Esophagus squamous epithelium (tissue), 5 donors: ENCODE results near the gene ARFGEF3. TPM values are rescaled to one million over a fixed set of nuclear protein-coding genes. Genes with fewer than 3 reads are reported as not detected.

Experiments used
- DNase-seq: peaks from one replicate; lab custom pipeline; 2025; lab: John Stamatoyannopoulos, UW
- H3K27ac ChIP-seq, 4 donors: fragments of 200-600 bp; sonication (generic); one replicate each; pipeline ENCODE4 v1.5.1; 2016 to 2019; ENCODE audit warnings: mild to moderate bottlenecking in 1 of 4
- H3K27me3 ChIP-seq, 4 donors: fragments of 200-600 bp; sonication (generic); 1 replicate in 3 of 4; 2 replicates in 1 of 4; pipeline versions ENCODE4 v1.5.1 to v1.6.0; 2017 to 2021; ENCODE audit warnings: antibody characterized with exemption in 1 of 4
- H3K36me3 ChIP-seq, 3 donors: fragments of 200-600 bp; sonication (generic); one replicate each; pipeline ENCODE4 v1.5.1; 2016 to 2019
- H3K4me1 ChIP-seq, 3 donors: fragments of 200-600 bp; sonication (generic); one replicate each; pipeline ENCODE4 v1.5.1; 2017 to 2019
- H3K4me3 ChIP-seq, 4 donors: fragments of 200-600 bp; sonication (generic); 1 replicate in 3 of 4; 2 replicates in 1 of 4; pipeline ENCODE4 v1.5.1; 2016 to 2019; ENCODE audit warnings: mild to moderate bottlenecking in 2 of 4, moderate library complexity in 1 of 4
- H3K9me3 ChIP-seq, 3 donors: fragments of 200-600 bp; sonication (generic); one replicate each; pipeline ENCODE4 v1.5.1; 2016 to 2019
- POLR2A ChIP-seq, 4 donors: fragments of 450-650 bp; IDR thresholded peaks; one replicate each; pipeline ENCODE4 v1.6.1; 2017; ENCODE audit warnings: antibody characterized with exemption in 4 of 4, mild to moderate bottlenecking in 4 of 4, moderate library complexity in 3 of 4
- WGBS, 2 donors: methylation state at CpG; one replicate each; pipeline ENCODE4 v1.1.5; 2018; 5-methylcytosine and 5-hydroxymethylcytosine counted together
- intact Hi-C: fragments of 100-400 bp; cut with DNase I; formaldehyde crosslinking; loops from one replicate; pipeline ENCODE4 v1.15.0; 2022
- total RNA-seq, 4 donors: library from RNA; depleted of rRNA; stranded (reverse); fragments of >200 nt; gene quantifications; one replicate each; pipeline ENCODE4 v1.1.0, GENCODE V29; 2016
- TF ChIP-seq, protein P1 (sequence below), 6 experiments: fragments of 450-650 bp in 4 of 6; fragments of 200-600 bp in 2 of 6; sonication (generic) in 2 of 6; IDR thresholded peaks; one replicate each; pipeline ENCODE4 v1.5.1; 2016 to 2019; ENCODE audit warnings: antibody characterized with exemption in 6 of 6, mild to moderate bottlenecking in 4 of 6, moderate library complexity in 4 of 6
- donor health status: DM: yes; HTN: yes; CAD: no.

Gene ARFGEF3
- total RNA-seq, 4 donors from 2014 or later = 0.92 to 1.0 (median 0.99) TPM

DNA sequence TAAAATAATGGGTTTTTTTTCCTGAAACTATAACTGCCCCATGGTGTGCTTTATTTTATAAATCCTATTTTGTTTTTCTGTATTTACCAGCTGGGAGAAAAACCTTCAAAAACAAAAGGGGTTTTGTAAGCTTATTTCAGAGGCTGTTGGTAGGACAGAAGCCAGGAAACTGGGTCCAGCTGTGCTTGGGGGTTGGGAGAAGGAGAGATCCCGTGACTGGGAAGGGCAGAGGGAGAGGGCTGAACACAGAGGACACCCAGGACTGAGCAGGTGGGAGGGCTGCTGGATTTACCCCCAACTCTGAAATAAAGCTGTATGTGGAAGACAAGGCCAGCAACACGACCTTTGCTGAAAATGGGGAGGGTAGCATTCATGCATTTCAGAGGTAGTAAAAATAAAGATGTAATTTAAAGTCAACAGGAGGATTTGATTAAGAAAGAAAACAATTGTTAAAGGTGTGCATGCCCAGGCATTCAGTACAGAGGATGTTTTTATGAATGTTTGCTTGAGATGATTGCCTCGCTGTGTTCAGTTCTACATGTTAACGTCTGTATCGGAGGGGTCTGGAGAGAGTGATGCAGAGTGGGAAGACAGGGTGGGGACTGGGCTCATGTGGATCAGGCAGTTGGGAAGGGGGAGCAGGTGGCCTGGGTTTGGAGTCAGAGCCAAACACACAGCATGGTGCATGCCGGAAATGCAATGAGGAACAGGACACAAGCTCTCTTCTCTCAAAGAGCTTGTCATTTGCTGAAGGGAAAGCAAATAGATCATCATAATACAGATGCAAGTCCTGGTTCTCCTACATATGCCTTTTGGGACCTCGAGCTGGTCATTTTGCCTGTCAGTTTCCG, 21.4 kb downstream of the ARFGEF3 start:
- no peak overlapping the region for H3K27ac ChIP-seq
- no peaks in the 10 kb centered on the region for H3K36me3 ChIP-seq
- H3K4me1 ChIP-seq = peaks cover 0 to 2% (median 0%) of the 10 kb centered on the region in 3 donors
- H3K4me3 ChIP-seq = no peak overlapping the region
- no peaks in the 10 kb centered on the region for H3K27me3 ChIP-seq
- 73% methylated on average over 7 to 8 of the region's 8 CpGs for WGBS, 2 donors
- intact Hi-C loops = no loop called here
- TF ChIP-seq POLR2A (IDR thresholded peaks at IDR 0.05) = no peak
- TF ChIP-seq, protein P1, sequence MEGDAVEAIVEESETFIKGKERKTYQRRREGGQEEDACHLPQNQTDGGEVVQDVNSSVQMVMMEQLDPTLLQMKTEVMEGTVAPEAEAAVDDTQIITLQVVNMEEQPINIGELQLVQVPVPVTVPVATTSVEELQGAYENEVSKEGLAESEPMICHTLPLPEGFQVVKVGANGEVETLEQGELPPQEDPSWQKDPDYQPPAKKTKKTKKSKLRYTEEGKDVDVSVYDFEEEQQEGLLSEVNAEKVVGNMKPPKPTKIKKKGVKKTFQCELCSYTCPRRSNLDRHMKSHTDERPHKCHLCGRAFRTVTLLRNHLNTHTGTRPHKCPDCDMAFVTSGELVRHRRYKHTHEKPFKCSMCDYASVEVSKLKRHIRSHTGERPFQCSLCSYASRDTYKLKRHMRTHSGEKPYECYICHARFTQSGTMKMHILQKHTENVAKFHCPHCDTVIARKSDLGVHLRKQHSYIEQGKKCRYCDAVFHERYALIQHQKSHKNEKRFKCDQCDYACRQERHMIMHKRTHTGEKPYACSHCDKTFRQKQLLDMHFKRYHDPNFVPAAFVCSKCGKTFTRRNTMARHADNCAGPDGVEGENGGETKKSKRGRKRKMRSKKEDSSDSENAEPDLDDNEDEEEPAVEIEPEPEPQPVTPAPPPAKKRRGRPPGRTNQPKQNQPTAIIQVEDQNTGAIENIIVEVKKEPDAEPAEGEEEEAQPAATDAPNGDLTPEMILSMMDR (IDR thresholded peaks at IDR 0.05) = no peak
- peaks cover 0 to 5% (median 0%) of the 10 kb centered on the region in 3 donors for H3K9me3 ChIP-seq
- DNase-seq = no peak

DNA sequence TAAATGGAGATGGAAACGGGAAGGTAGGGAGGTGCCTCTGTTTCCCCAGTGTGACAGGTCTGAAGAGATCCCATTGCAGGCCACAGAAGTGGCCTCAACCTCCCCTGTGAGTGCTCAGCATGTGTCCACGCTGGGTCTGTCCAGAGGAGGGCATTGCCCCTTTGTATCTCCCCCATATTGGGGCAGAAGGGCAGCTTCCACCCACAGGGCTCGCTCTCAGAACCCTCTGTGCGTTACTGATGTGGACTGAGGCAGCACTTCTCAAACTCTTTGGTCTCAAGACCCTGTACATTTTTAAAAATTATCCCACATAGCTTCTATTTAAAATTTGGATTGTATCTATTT, 22.0 kb downstream of the ARFGEF3 start:
- H3K4me1 ChIP-seq = peaks cover 0 to 8% (median 0%) of the 10 kb centered on the region in 3 donors
- no peaks in the 10 kb centered on the region for H3K36me3 ChIP-seq
- H3K27ac ChIP-seq = no peak overlapping the region
- DNase-seq = no peak
- intact Hi-C loops = no loop called here
- H3K9me3 ChIP-seq = no peaks in the 10 kb centered on the region
- TF ChIP-seq POLR2A (IDR thresholded peaks at IDR 0.05) = no peak
- TF ChIP-seq, protein P1 (IDR thresholded peaks at IDR 0.05) = no peak
- 88 to 91% methylated on average over 4 of the region's 4 CpGs for WGBS, 2 donors
- no peak overlapping the region for H3K4me3 ChIP-seq
- H3K27me3 ChIP-seq = no peaks in the 10 kb centered on the region

DNA sequence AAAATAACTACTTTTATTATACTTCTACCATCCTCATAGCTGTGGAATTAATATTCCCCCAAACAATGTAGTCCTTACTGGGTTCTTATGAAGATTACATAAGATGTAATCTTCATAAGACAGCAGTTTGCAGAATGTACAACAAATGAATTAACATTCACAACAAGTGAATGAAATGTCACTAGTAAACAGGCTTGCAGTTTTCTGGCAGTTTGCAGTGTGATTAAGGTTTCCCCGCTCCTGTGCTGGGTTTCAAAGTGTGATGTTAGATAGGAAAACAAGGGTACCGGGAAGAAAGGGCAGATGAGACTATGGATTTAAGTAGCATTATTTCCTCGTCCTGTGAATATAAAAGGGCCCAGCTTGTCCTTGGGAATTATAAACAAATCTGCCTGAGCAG, 22.5 kb downstream of the ARFGEF3 start:
- peaks cover 0 to 11% (median 0%) of the 10 kb centered on the region in 3 donors for H3K4me1 ChIP-seq
- intact Hi-C loops = no loop called here

DNA sequence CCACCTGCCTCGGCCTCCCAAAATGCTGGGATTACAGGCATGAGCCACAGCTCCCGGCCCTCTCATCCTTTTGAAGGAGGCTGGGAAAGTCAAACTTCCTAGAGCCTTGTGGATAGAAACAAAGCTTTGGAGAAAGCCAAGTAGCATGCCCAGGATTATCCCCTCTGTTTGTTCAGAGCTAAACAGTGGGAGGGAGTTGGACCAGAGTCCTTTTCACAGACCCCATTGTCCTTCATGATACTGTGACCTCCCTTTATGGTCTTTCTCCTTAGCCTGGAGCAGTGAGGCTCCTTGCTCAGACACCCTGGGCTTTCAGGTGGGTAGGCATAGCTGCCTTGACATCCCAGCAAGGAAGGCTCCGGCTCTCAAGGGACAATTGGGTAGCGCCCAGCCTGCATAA, 25.4 kb downstream of the ARFGEF3 start:
- H3K4me3 ChIP-seq = no peak overlapping the region
- no peaks in the 10 kb centered on the region for H3K27me3 ChIP-seq
- no peak for DNase-seq
- no peaks in the 10 kb centered on the region for H3K36me3 ChIP-seq
- H3K9me3 ChIP-seq = no peaks in the 10 kb centered on the region
- intact Hi-C loops = no loop called here
- H3K4me1 ChIP-seq = peaks cover 0 to 11% (median 0%) of the 10 kb centered on the region in 3 donors
- H3K27ac ChIP-seq = no peak overlapping the region
- TF ChIP-seq, protein P1 (IDR thresholded peaks at IDR 0.05) = no peak
- TF ChIP-seq POLR2A (IDR thresholded peaks at IDR 0.05) = no peak
- WGBS, 2 donors = 40 to 85% methylated on average over 1 to 2 of the region's 4 CpGs

More for the DNA sequence above, 22.5 kb downstream of the ARFGEF3 start:
- Histone ChIP-seq H3K36me3 (no peaks in the 10 kb centered on the region), H3K27me3 (no peaks in the 10 kb centered on the region), H3K9me3 (no peaks in the 10 kb centered on the region), H3K27ac (no peak overlapping the region), H3K4me3 (no peak overlapping the region)
- 81 to 85% methylated on average over 3 of the region's 3 CpGs for WGBS, 2 donors
- TF ChIP-seq, protein P1 (IDR thresholded peaks at IDR 0.05) = no peak
- TF ChIP-seq POLR2A (IDR thresholded peaks at IDR 0.05) = no peak
- no peak for DNase-seq

DNA sequence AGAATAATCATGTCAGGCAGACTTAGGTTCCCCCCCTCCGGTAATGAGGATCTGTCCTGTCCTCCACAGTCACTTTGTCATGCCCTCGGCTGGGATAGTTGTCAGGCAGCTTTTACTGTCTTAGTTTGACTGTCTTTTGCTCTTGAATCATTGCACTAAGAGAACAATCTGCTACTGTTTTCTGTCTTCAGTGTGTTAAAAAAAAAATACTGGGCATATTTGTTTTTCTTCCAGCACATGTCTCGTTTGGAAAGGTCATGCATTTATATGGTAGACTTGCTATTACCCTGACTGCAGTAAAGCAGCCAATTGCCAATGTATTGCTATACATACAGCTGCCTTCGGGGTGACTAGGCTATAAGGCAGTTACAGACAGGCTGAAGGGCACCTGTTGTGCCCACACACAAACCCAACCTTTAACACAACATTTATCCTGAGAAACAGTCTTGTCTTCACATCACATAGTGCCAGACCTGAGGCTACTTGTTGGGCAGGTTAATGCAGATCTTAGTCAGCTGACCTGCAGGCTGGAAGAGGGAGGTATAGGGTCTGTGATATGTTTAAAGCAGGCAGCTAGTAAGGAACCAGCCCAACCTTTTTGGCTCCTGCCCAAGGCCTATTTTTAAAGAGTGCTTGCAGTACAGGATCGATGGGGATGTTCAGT, 26.7 kb downstream of the ARFGEF3 start:
- DNase-seq = no peak
- Histone ChIP-seq H3K27ac (no peak overlapping the region), H3K36me3 (no peaks in the 10 kb centered on the region), H3K4me1 (peaks cover 0 to 11% (median 0%) of the 10 kb centered on the region in 3 donors), H3K27me3 (no peaks in the 10 kb centered on the region), H3K9me3 (no peaks in the 10 kb centered on the region), H3K4me3 (no peak overlapping the region)
- intact Hi-C loops = no loop called here
- 27 to 40% methylated on average over 5 of the region's 5 CpGs for WGBS, 2 donors
- TF ChIP-seq, protein P1 (IDR thresholded peaks at IDR 0.05) = no peak
- no peak for TF ChIP-seq POLR2A (IDR thresholded peaks at IDR 0.05)
